Muscle of leg (tissue), 11 donors: ENCODE data around the gene OR56A3. TPM values are rescaled to one million over a fixed set of nuclear protein-coding genes. Genes with fewer than 3 reads are reported as not detected.
"Not testable (repeated sequence)": the region's sequence is repeated elsewhere in the genome, so short reads cannot be mapped to it uniquely, and the experiment has no call there.

Experiments used
- DNase-seq: peaks from one replicate; pipeline ENCODE4 v3.0.0; 2013
- H3K27ac ChIP-seq: one replicate; pipeline ENCODE4 v1.5.1; 2013; ENCODE audit warnings: mild to moderate bottlenecking, low read length, control low read depth
- H3K27me3 ChIP-seq: one replicate; pipeline ENCODE4 v1.6.1; 2013; ENCODE audit warnings: low read length; ENCODE audit not compliant: control insufficient read depth, insufficient read depth
- H3K36me3 ChIP-seq: one replicate; pipeline ENCODE4 v1.6.1; 2013; ENCODE audit warnings: low read length; ENCODE audit not compliant: control insufficient read depth, insufficient read depth
- H3K4me1 ChIP-seq: one replicate; pipeline ENCODE4 v1.6.1; 2013; ENCODE audit warnings: low read length; ENCODE audit not compliant: control insufficient read depth, insufficient read depth
- H3K4me3 ChIP-seq: one replicate; pipeline ENCODE4 v1.5.1; 2013; ENCODE audit warnings: low read length, control low read depth
- H3K9me3 ChIP-seq: replicated peaks from 2 replicates; pipeline ENCODE4 v1.6.1; 2013; ENCODE audit warnings: low read depth, low read length; ENCODE audit not compliant: control insufficient read depth
- WGBS: methylation state at CpG from one replicate; pipeline ENCODE4 v1.1.5; 2013; ENCODE audit warnings: missing lambda C conversion rate; ENCODE audit not compliant: insufficient coverage; 5-methylcytosine and 5-hydroxymethylcytosine counted together
- polyA plus RNA-seq, 8 donors: library from polyadenylated mRNA; unstranded; fragments of 120-200 nt; gene quantifications; one replicate each; pipeline versions ENCODE4 v1.2.1 to v1.2.3, GENCODE V29; 2013; ENCODE audit warnings: inconsistent platforms in 1 of 8, low replicate concordance in 1 of 8; ENCODE audit not compliant: insufficient read length in 8 of 8, insufficient read depth in 1 of 8
- total RNA-seq: library from RNA; stranded (reverse); fragments of 120-200 nt; gene quantifications from one replicate; pipeline ENCODE4 v1.2.4, GENCODE V29; 2013

OR56A3 gene
- total and polyA plus RNA-seq, 9 donors: not detected

GRCh38 chr11:5930614-5931013 is 11.4 kb upstream of the OR56A3 start:
- H3K9me3 ChIP-seq: peaks cover 38% of the 10 kb centered on the region
- H3K27ac ChIP-seq: no peak overlapping the region
- 90% methylated on average over 19 of the region's 19 CpGs for WGBS
- no peaks in the 10 kb centered on the region for H3K27me3 ChIP-seq
- H3K4me3 ChIP-seq: no peak overlapping the region
- no peaks in the 10 kb centered on the region for H3K4me1 ChIP-seq
- H3K36me3 ChIP-seq: no peaks in the 10 kb centered on the region
- no peak for DNase-seq

GRCh38 chr11:5931061-5931460 is 11.0 kb upstream of the OR56A3 start:
- WGBS: 87% methylated on average over 8 of the region's 8 CpGs
- Histone ChIP-seq H3K27ac (no peak overlapping the region), H3K4me3 (no peak overlapping the region), H3K36me3 (no peaks in the 10 kb centered on the region), H3K4me1 (no peaks in the 10 kb centered on the region), H3K27me3 (no peaks in the 10 kb centered on the region), H3K9me3 (peaks cover 40% of the 10 kb centered on the region)
- DNase-seq: no peak

- WGBS: 93% methylated on average over 11 of the region's 11 CpGs
- no peak for DNase-seq
Observed at GRCh38 chr11:5932671-5933070, 9.4 kb upstream of the OR56A3 start.

GRCh38 chr11:5933116-5933515 is 8.9 kb upstream of the OR56A3 start:
- Histone ChIP-seq H3K27me3 (no peaks in the 10 kb centered on the region), H3K27ac (no peak overlapping the region), H3K9me3 (peaks cover 55% of the 10 kb centered on the region), H3K4me3 (no peak overlapping the region), H3K4me1 (no peaks in the 10 kb centered on the region), H3K36me3 (no peaks in the 10 kb centered on the region)
- 95% methylated on average over 7 of the region's 10 CpGs for WGBS
- no peak for DNase-seq

More at GRCh38 chr11:5932671-5933070, 9.4 kb upstream of the OR56A3 start:
- no peaks in the 10 kb centered on the region for H3K27me3 ChIP-seq
- H3K36me3 ChIP-seq: no peaks in the 10 kb centered on the region
- no peaks in the 10 kb centered on the region for H3K4me1 ChIP-seq
- H3K9me3 ChIP-seq: peaks cover 50% of the 10 kb centered on the region
- no peak overlapping the region for H3K4me3 ChIP-seq
- H3K27ac ChIP-seq: no peak overlapping the region

- WGBS: 84% methylated on average over 31 of the region's 39 CpGs
- H3K4me1 ChIP-seq: no peaks in the 10 kb centered on the region
- no peaks in the 10 kb centered on the region for H3K27me3 ChIP-seq
- no peaks in the 10 kb centered on the region for H3K36me3 ChIP-seq
- H3K4me3 ChIP-seq: no peak overlapping the region
- DNase-seq: no peak
- H3K27ac ChIP-seq: no peak overlapping the region
- H3K9me3 ChIP-seq: peaks cover 30% of the 10 kb centered on the region
Observed at GRCh38 chr11:5937868-5938602, 4.0 kb upstream of the OR56A3 start.

GRCh38 chr11:5938603-5938965 is 3.5 kb upstream of the OR56A3 start:
- WGBS: 76% methylated on average over 21 of the region's 21 CpGs
- Histone ChIP-seq H3K27ac (no peak overlapping the region), H3K9me3 (peaks cover 26% of the 10 kb centered on the region), H3K36me3 (no peaks in the 10 kb centered on the region), H3K4me3 (no peak overlapping the region), H3K4me1 (no peaks in the 10 kb centered on the region), H3K27me3 (no peaks in the 10 kb centered on the region)
- DNase-seq: no peak

GRCh38 chr11:5940748-5941147 is 1.3 kb upstream of the OR56A3 start:
- H3K36me3 ChIP-seq: no peaks in the 10 kb centered on the region
- H3K4me3 ChIP-seq: no peak overlapping the region
- peaks cover 19% of the 10 kb centered on the region for H3K9me3 ChIP-seq
- no peaks in the 10 kb centered on the region for H3K27me3 ChIP-seq
- no peak for DNase-seq
- no CpG with 5 or more reads among the region's 2 CpGs for WGBS
- no peak overlapping the region for H3K27ac ChIP-seq
- H3K4me1 ChIP-seq: no peaks in the 10 kb centered on the region

- no peaks in the 10 kb centered on the region for H3K36me3 ChIP-seq
- no peak overlapping the region for H3K27ac ChIP-seq
- WGBS: no CpG with 5 or more reads among the region's 3 CpGs
- H3K9me3 ChIP-seq: no peaks in the 10 kb centered on the region
- no peaks in the 10 kb centered on the region for H3K4me1 ChIP-seq
- no peaks in the 10 kb centered on the region for H3K27me3 ChIP-seq
- DNase-seq: no peak
- H3K4me3 ChIP-seq: no peak overlapping the region
Observed at GRCh38 chr11:5955586-5955985, 13.5 kb downstream of the OR56A3 start.

- DNase-seq, H3K4me1 ChIP-seq, H3K27me3 ChIP-seq, H3K4me3 ChIP-seq, H3K27ac ChIP-seq, H3K36me3 ChIP-seq: not testable (repeated sequence)
- H3K9me3 ChIP-seq: peaks cover 12% of the 10 kb centered on the region
- WGBS: 92% methylated on average over 24 of the region's 40 CpGs
Observed at GRCh38 chr11:5960704-5961320, 18.8 kb downstream of the OR56A3 start.

- H3K9me3 ChIP-seq: peaks cover 10% of the 10 kb centered on the region
- H3K36me3 ChIP-seq: no peaks in the 10 kb centered on the region
- H3K27ac ChIP-seq: no peak overlapping the region
- H3K27me3 ChIP-seq: no peaks in the 10 kb centered on the region
- no peaks in the 10 kb centered on the region for H3K4me1 ChIP-seq
- DNase-seq: no peak
- no peak overlapping the region for H3K4me3 ChIP-seq
- no CpG with 5 or more reads among the region's 2 CpGs for WGBS
Observed at GRCh38 chr11:5966958-5967357, 24.9 kb downstream of the OR56A3 start.
